GM10266 (cell line): ENCODE data around the gene ITK.
A peak's percentile ranks its signal among the peaks of the same experiment; 100 is the strongest.

Experiments
- DNase-seq: peaks from one replicate; pipeline ENCODE4 v3.0.0; 2012; ENCODE audit errors: extremely low spot score
- TF ChIP-seq, protein P1 (sequence below): IDR thresholded peaks from 2 replicates; pipeline ENCODE4 v1.5.1; 2012; ENCODE audit warnings: mild to moderate bottlenecking, low read depth; ENCODE audit not compliant: control insufficient read depth, insufficient read depth; ENCODE audit errors: missing control alignments

ITK gene

DNA sequence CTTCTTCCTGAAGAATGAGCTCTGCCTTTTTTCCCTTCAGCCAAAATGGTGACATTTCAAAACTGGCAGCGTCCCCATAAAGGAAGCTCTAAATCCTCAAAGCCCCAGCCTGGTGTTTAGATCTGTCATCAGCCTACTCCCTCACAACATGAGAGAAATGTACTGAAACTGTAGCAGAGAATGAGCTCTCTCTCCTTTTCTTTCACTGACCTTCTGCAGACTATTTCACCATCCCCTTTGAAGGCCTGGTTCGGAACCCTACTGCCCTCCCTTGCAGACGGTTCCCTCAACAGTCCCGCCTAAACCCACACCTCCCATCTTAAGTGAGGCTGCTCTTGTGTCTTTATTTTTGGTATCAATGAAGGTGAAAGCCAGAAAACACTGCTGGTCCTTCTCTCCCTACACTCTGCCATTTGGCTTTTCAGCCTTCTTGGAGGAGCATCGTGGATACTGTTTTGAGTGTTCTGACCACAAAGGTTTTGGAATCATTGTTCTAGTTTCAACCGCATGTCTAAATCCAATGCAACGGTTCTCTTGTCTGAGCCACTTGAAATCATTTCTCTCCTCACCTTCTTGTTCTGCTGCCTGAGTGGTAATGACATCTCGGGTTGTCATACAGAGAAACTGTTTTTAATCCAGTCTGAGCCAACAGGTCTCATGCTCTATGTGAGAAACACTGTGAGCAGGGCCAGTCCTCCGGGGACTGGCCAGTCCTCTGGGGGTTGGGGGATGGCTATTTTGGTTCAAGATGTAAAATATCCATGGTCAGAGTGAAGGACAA, 39.0 kb downstream of the ITK start:
- DNase-seq = peak; percentile 21
- TF ChIP-seq, protein P1, sequence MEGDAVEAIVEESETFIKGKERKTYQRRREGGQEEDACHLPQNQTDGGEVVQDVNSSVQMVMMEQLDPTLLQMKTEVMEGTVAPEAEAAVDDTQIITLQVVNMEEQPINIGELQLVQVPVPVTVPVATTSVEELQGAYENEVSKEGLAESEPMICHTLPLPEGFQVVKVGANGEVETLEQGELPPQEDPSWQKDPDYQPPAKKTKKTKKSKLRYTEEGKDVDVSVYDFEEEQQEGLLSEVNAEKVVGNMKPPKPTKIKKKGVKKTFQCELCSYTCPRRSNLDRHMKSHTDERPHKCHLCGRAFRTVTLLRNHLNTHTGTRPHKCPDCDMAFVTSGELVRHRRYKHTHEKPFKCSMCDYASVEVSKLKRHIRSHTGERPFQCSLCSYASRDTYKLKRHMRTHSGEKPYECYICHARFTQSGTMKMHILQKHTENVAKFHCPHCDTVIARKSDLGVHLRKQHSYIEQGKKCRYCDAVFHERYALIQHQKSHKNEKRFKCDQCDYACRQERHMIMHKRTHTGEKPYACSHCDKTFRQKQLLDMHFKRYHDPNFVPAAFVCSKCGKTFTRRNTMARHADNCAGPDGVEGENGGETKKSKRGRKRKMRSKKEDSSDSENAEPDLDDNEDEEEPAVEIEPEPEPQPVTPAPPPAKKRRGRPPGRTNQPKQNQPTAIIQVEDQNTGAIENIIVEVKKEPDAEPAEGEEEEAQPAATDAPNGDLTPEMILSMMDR = no peak

DNA sequence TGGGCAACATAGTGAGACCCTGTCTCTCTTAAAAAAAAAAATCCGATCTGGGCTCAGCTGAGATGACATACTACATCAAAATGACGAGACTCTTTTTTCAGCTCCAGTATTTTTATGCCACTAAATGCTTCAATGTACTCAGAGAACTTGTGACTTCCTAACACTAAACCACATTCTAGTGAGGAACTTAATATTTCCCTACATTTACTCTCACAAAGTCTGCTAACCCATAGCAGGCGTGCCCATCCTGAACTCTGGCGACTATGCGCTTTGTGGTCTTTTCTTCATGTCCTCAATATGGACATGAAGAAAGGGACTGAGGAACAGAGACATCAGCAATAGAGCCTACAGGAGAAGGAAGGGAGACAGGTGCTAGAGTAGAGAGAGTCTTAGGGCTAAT, 41.3 kb downstream of the ITK start:
- TF ChIP-seq, protein P1 = no peak
- DNase-seq = no peak

- no peak for DNase-seq
- TF ChIP-seq, protein P1 = no peak
Measured at GRCh38 chr5:157222506-157223230, 42.0 kb downstream of the ITK start.

GRCh38 chr5:157225469-157226422, 45.1 kb downstream of the ITK start:
- DNase-seq = no peak
- TF ChIP-seq, protein P1 = no peak

GRCh38 chr5:157230610-157231009, 50.0 kb downstream of the ITK start:
- TF ChIP-seq, protein P1 = no peak
- DNase-seq = no peak

DNA sequence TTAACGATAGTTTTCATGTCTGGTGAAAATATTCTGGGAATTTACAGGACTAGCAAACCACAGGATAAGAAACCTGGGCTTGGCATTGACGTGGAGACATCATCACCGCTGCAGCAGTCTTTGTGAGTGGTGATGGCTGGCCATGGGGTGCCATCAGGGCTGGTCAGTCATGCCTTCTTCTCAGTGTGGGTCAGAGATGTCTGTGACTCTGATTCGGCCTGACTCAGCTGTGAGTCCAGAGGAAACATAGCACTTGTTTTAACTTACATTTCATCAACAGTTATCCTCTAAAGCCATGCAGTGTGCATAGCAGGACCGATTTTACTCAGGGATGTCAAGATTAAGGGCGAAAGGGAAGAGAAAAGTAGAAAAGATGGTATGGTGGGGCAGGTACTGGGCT, 52.1 kb downstream of the ITK start:
- TF ChIP-seq, protein P1 = no peak
- no peak for DNase-seq
